NCI-H345 (cell line): ENCODE measurements around the gene HLF.

Experiments used
- DNase-seq: peaks from one replicate; lab custom pipeline; 2025; lab: John Stamatoyannopoulos, UW

HLF gene, protein sequence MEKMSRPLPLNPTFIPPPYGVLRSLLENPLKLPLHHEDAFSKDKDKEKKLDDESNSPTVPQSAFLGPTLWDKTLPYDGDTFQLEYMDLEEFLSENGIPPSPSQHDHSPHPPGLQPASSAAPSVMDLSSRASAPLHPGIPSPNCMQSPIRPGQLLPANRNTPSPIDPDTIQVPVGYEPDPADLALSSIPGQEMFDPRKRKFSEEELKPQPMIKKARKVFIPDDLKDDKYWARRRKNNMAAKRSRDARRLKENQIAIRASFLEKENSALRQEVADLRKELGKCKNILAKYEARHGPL

DNA sequence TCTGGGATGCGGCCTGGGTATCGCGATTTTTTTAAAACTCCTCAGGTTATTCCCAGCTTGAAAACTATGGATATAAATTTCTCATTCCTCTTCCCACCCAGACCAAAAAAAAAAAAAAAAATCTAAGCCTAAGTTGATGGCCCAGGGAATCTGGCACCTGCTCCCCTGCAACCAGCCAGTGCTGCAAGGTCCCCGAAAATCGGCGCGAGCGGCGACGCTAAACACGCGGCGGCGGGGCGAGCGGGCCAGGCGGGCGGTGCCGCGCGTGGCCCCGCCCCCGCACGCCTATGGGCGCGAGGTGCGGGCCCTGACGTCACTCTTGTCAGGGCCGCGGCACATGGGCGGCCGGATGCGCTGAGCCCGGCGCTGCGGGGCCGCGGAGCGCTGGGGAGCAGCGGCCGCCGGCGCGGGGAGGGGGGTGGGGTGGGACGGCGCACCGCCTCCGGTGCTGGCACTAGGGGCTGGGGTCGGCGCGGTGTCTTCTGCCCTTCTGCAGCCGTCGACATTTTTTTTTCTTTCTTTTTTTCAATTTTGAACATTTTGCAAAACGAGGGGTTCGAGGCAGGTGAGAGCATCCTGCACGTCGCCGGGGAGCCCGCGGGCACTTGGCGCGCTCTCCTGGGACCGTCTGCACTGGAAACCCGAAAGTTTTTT, at the start of gene HLF:
TSS of gene HLF (plus strand) at position 316 of the 654 bp plus-strand sequence. CDS start 525 bp downstream, outside the sequence.
- DNase-seq: peak; percentile 88

DNA sequence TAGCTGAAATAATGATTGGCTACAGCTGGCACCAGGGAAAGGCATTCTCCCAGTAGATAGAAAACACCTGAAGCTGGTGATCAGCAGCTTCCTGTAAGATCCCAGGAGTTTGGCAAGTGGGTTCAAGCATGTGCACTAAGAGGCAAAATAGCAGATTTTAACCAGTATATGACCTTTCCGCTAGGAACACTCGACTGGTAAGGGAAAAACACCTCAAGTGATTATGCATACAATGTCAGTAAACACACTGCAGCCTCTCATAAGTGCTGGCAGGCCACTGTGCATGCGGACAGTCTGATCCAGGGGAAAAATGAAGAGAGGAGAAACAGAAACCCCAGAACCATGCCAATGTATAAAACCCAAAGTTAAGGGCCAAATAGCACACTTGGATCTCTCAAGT, 49.0 kb upstream of the HLF start:
- no peak for DNase-seq

DNA sequence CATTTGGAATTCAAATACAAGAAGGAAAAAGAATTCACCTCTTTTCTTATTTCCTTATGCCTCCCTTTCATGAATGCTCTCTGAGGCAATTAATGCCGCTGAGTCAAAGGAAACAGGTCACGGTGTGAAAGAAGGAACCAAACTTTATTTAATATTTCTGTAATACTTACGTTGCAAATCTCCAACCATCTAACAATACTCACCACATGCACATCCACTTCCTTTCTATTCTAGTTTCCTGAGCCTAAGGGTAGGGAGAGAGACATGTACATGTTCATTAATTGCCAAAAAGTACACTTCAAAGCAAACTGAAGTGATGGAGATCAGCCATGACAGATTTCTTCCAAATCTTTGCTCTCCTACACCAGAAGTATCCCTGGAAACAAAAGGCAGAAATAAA, 47.9 kb upstream of the HLF start:
- DNase-seq: no peak

DNA sequence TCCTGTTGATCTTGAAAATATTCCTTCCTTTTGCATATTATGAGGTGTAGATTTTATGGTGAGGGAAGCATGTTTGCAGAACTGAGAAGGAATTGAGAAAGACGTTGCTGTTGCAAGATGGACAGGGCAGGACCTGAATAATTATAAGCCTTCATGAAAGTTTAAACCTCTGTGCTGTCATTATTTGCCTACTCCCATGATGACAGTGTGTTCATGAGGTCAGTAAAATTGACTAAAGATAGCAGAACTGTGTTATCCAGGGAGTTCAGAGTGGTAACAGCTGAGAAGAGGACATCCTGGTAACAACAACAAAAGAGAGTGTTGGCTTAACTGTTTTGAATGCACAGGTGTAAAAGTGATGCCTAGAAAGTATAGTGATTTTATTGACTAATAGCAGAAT, 45.3 kb upstream of the HLF start:
- DNase-seq: no peak

DNA sequence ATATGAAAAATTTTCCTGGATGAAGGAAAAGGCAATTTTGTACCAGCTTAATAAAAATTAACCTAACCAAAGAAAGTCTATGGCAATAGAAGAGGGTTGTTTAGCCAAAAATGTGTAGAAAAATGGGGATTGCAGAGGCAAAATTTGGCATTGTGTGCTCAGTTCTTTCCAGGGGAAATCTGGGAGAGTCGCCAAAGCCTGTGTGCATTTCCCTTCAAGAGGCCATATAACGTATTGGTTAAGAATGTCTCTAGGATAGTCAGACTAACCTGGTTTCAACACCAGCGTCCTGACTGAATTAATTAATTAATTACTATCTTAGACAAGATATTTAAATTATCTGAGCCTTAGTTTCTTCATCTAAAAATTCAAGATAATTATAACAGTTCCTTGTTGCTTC, 44.8 kb upstream of the HLF start:
- no peak for DNase-seq

DNA sequence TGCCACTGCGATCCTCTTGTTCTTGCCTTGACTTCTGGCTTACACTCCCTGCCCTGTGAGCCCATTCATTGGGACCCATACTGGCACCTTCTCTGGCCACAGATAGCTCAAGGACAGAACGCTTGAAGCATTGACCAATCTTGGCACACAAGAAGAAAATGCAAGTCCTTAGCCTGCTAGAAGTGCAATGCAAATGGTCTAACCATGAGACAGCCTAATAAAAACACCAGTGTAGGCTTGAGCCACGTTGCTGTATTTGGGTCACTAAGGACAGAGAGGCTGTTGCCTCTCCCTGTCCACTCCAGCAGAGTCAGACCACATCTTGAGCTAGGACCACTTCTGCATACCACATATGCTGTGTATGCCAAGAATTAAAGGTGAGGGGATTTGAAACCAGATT, 41.2 kb upstream of the HLF start:
- no peak for DNase-seq

DNA sequence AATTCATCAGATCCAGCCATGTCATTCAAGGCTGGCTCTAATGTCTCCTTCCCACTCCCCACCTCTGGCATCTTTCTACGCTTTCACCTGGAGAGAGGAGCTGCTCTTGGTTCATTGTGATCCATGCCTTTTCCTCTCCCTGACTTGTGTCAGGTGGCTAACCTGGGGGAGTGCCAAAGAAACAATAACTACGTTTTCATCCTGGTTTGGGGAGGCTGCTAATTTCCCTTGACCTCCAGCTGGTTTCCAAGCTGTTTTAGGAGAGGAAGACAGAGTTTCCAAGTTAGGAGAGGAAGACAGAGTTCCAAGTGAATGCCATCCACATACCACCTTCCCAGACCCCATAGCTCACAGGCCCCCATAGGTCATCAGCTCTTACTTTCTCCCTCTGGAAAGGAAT, 40.0 kb upstream of the HLF start:
- DNase-seq: no peak

DNA sequence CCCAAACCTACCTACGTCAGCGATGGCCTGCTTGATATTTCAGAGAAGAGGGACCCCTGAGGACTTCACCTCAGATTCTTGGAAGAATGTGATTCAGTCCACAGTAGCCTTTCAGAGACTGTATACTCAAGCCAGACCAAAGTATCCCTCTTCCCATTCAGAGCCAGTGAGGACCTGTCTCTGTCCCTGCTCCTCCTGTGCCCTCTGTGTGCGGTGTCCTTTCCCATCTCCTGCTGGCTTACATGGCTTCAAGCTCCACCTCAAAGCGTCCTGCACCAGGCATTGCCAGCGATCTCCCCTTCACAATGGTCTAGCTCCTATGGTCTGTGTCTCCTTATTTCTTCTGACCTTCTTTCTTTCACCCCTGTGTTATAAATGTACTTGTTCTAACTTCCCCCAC, 39.5 kb upstream of the HLF start:
- DNase-seq: no peak

DNA sequence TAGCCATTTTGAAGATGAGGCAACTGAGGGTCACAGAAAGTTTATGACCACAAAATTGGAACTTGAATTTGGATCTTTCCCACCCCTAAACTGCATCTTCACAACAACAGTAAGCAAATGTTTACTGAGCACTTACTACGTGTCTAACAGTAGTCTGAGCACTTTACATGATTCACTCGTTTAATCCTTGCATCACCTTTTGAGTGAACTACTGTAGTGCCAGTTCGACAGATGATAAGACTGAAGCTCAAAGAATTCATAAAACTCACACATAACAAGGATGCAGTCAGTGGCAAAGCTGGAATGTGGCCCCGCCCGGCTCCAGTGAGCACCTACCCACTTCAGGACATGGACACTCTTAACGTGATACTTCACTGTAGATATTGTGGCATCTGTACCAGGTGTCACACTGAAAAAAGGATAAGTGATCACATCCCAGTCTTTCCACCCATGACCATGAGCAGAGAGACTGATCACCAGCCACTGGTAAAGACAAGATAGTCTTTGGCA, 36.0 kb upstream of the HLF start:
- no peak for DNase-seq

DNA sequence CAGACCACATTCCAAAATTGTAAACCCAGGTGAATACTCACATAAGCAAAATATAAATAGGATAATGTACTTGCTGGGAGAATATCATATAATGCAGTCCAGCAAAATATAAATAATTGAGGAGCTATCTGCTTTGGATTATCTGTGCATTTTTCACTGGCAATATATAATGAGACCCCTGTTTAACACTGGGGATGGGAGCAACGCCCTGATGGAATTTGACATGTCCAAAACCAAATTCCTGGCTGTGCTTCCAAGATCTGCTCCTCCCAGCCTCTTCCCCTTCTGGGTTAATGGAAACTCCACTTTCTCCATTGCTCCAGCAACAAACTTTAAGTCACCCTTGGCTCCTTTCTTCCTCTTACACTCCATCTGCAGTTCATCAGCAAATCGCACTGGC, 35.5 kb upstream of the HLF start:
- no peak for DNase-seq

DNA sequence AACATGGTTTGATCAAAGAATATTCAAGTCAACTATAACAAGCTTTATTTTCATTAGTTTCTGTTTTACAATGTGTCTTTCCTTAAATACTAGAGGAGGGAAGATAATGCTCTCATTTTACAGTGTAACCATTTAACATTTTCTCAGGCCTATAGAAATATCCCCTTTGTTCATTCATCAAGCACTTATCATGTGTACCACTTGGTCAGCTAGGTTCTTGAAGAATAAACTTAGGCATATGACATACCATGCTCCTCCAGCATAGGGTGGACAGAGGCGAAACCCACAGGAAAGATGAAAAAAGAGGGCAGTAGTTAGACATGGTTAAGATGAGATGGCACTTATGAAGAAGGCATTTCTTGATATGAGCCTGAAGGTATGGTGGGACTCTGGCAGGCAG, 34.0 kb upstream of the HLF start:
- no peak for DNase-seq

DNA sequence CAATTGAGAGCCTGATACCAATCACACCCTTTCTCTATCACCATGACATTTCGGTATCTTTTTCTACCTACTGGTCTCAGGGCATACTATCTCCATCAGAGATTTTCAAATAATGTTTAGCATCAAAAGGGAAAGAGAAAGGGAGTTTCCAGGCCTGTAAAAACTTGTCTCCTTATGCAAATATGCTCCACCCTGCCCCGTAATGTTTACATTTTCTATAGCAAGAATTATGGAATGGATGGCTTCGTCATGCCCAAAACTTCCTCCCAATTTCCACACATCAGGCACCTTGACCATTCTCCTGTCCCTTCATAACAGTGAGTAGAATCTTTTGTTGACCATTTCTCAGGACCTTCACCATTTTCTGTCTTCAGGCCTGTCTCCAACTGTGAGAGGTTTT, 30.9 kb upstream of the HLF start:
- no peak for DNase-seq

DNA sequence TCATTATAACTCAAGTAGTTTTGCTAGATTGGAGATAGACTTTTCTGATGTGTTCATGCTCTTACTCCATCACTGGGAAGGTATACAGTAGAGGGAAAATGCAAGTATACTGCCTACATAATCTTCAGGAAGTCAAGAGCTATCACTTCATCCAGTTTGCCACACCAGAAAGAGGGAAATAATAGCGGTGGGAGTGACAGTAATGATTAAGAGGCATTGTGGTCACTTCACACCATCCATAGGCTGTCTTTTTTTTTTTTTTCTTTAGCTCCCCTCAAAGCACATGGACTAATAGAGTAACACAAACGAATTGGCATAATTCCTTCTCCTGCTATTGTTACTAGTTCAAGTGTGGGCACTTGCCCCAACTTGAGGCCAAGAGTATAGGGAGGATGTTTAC, 28.4 kb upstream of the HLF start:
- no peak for DNase-seq

DNA sequence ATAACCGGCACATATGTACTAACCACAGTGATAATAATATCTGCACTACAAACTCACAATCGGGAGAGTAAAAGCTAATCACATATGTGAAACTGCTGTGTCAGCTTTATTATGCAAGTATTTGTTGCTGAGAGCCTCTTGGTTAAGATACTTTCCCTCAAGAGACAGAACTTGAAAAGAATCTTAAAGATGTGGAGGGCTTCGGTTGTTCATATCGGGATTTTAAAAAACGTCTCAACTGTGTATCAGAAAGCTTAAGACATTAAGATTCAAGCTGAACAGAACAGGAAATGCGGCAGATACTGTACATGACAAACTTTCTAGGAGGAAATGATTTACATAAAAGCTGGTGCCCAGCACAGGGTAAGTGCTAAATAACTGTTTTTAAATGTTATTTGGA, 27.5 kb upstream of the HLF start:
- DNase-seq: no peak

DNA sequence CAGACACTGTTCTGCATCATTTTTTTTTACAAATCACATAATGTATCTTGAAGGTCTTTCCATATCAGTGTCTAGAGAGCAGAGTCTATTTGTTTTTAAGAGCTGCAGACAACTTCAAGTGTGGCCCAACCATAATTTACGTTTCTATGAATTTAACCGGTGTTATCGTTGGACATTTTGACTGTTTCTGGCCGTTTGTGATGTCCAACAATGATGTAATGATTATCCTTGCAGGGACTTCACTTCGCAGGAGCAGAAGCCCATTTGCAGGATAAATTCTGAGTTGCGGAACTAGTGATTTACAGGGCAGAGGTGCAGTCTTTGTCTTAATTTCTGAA, 26.9 kb upstream of the HLF start:
- no peak for DNase-seq

DNA sequence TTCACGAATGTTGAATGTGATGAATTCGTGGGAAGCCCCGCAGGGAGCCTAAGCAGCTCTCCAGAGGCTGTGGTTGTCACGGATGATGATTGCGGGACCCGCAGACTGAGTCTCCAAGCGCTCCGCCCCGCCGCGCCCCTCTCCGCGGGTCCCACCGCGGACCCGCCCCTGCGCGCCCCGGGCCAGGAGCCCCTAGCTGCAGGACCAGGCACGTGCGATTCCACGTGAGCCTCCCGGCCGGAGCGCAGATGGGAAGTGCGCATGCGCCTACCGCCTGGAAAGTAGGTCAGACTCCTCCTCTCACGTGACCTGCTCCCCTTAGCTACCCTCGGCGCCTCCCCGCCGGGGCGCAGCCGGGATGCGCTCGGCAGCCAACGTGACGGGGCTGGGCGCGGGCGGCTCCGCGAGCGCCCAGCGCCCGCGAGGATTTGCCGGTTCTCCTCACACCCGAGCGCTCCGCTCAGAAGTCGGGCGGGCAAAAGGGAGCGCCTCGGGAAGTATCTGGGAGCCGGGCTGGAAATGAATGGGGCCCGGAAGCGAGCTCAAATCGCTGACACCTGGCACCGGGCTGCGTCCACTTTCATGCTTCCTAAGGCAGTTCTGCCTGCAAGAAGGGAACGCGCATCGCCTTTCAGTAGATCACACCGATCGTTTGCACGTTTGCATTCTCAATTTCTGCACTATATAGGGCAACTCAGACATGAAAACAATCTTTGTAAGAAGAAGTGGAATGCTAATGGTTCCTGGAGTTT, 26.4 kb upstream of the HLF start:
- DNase-seq: peak; percentile 96

DNA sequence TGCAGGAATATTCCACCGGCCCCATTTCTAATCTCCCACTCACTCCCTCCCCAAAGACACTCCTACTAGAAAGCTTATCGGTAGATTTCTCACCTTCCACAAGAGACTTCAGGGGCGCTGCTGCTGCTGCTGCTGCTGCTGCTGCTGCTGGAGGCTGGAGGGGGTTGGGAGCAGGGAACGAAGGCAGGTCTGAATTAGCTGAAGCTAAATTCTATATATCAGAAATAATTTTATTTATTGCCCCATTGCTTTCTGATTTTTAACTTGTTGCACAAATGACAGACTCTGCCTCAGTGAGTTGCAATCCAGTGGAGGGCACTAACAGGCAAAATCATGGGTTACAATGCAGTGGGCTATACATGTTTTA, 25.8 kb upstream of the HLF start:
- peak; percentile 59 for DNase-seq

DNA sequence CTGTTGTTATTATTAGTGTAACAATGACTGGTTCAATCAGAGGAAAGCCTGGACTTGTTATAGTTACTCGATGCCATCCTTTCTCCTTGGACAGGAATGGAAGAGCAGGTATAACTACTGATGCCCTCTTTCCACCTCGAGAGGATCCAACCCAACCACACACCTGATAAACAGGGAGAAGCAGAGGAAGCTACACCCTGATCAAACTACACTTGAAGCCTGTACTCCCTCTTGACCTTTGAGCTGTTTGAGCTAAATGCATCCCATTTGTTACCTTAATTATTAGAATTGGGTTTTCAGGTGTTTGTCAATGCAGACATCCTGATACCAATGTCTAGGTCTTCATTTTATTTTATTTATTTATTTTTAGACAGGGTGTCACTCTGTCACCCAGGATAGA, 23.7 kb upstream of the HLF start:
- no peak for DNase-seq

DNA sequence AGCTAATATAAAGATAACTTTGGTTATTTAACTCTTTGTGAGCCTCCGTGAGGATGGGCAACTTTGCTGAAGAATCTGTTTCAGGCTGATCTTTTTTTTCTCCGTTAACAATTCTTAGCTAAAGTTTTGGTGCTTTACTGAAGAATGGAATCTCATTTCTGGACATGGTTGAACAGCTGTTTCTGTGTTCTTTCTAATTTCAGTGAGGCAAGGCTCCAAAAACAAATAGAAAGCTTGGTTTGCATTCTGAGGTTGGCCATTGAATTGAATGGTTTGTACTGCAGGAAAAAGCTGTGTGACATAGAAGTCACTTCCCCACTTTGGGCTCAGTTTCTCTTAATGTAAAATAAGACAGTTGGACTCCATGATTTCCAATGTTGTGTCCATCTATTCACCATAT, 22.3 kb upstream of the HLF start:
- no peak for DNase-seq

DNA sequence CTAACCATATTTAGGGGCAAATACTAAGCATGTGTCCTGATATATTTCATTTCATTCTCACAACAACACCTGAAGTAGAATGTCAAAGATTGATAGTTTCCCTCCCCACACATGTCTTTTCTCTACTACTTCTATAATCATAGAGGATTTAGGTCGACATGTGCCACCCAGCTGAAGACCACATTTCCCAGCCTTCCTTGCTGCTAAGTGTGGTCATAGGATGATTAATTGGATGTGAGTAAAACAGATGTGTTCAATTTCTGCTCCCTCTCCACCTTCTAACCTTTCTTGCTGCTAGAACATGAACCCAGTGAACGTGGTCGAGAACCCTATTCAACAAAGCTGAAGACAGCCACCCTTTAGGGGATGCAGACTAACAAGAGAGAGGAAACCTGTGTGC, 18.8 kb upstream of the HLF start:
- DNase-seq: no peak

DNA sequence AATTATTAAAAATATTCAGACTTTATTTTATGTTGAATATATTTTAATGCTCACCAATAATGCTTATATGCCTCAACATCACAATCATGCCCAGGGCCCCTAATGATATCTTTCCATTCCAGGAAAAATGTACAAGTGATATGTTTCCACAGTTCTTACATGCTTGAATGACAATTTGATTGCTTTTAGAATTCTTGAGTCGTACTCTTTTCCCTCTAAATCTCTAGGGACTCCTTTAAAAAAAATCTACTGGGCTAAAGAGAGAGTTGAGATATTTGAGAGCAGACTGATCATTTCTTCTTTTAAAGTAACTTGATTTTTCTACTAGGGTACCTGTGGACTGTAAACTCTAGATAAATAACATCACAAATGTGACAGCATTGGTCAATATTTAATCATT, 18.2 kb upstream of the HLF start:
- no peak for DNase-seq

DNA sequence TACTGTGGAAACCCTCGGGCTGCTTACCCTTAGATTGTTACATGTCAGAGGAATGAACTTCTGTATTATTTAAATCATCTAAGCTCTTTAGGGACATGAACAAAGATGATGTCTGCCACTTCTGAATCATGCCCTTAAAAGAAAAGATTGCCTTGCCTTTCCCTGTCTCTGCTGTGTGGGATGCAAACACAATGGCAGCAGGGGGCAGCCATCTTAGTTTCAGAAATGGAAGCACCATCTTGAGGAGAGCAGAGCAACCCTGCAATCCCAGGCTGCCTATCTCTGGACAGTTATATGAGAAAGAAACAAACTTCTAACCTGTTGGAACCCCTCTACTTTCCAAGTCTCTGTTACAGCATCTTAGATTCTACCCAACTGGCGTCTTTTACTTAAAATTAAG, 16.7 kb upstream of the HLF start:
- DNase-seq: no peak

DNA sequence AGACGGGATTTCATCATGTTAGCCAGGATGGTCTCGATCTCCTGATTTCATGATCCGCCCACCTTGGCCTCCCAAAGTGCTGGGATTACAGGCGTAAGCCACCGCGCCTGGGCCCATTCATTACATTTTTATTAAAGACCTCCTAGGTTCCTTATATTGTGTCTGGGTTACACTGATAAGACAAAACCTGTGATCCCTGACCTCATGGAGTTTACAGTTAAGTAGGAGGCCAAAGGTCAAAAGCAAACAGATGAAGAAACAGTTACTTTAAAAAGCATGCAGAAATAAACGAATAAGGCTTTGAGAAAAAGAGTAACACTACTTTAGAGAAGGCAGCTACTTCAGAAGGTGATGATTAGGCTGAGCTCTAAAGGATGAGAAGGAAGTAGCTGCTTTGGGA, 14.9 kb upstream of the HLF start:
- DNase-seq: no peak
